ENCODE results near the gene MALT1. TPM values are rescaled to one million over a fixed set of nuclear protein-coding genes. Genes with fewer than 3 reads are reported as not detected.

MALT1 gene
- total RNA-seq, 3 donors from 2014 or later (not counting 1 experiment from before 2014, with no cell fraction given): 49.8 to 55.8 (median 54.5) TPM

- WGBS (ENCODE audit: insufficient coverage): 53% methylated on average over 3 of the region's 4 CpGs
- no peak for DNase-seq
- no peak overlapping the region for H3K27ac ChIP-seq (ENCODE audit: low read length)
- Mint-ChIP-seq H3K36me3 (no peaks in the 10 kb centered on the region), H3K9me3 (no peaks in the 10 kb centered on the region), H3K27ac (no peak overlapping the region), H3K4me1 (peaks cover 0 to 5% of the 10 kb centered on the region in 2 donors), H3K4me3 (no peak overlapping the region), H3K27me3 (ENCODE audit: low read depth in 2 of 2) (peaks cover 0 to 4% of the 10 kb centered on the region in 2 donors)
- no peaks in the 10 kb centered on the region for H3K4me1 ChIP-seq (ENCODE audit: control insufficient read depth, insufficient read depth, low read length)
- no peaks in the 10 kb centered on the region for H3K27me3 ChIP-seq (ENCODE audit: control insufficient read depth, insufficient read depth, low read length)
- no peak overlapping the region for H3K4me3 ChIP-seq (ENCODE audit: low read length)
- ATAC-seq: no peak
- H3K9me3 ChIP-seq (ENCODE audit: control insufficient read depth, insufficient read depth, low read length): no peaks in the 10 kb centered on the region
- intact Hi-C loops (cut with micrococcal nuclease): no loop called here
- TF ChIP-seq CTCF (IDR thresholded peaks at IDR 0.05): no peak
- H3K36me3 ChIP-seq (ENCODE audit: control insufficient read depth, insufficient read depth, low read length): no peaks in the 10 kb centered on the region
Measured at GRCh38 chr18:58635891-58636290, 35.4 kb upstream of the MALT1 start.

GRCh38 chr18:58637197-58637596 lies 34.1 kb upstream of the MALT1 start:
- Histone ChIP-seq H3K27ac (ENCODE audit: low read length) (no peak overlapping the region), H3K9me3 (ENCODE audit: control insufficient read depth, insufficient read depth, low read length) (no peaks in the 10 kb centered on the region), H3K36me3 (ENCODE audit: control insufficient read depth, insufficient read depth, low read length) (no peaks in the 10 kb centered on the region), H3K4me3 (ENCODE audit: low read length) (no peak overlapping the region), H3K27me3 (ENCODE audit: control insufficient read depth, insufficient read depth, low read length) (no peaks in the 10 kb centered on the region), H3K4me1 (ENCODE audit: control insufficient read depth, insufficient read depth, low read length) (no peaks in the 10 kb centered on the region)
- H3K36me3 Mint-ChIP-seq: no peaks in the 10 kb centered on the region
- no peak for DNase-seq
- no peak for ATAC-seq
- no peak for TF ChIP-seq CTCF (IDR thresholded peaks at IDR 0.05)
- H3K9me3 Mint-ChIP-seq: no peaks in the 10 kb centered on the region
- H3K27me3 Mint-ChIP-seq (ENCODE audit: low read depth in 2 of 2): peaks cover 0 to 4% of the 10 kb centered on the region in 2 donors
- intact Hi-C loops (cut with micrococcal nuclease): no loop called here
- H3K4me3 Mint-ChIP-seq: no peak overlapping the region
- H3K4me1 Mint-ChIP-seq: peaks cover 0 to 5% of the 10 kb centered on the region in 2 donors
- H3K27ac Mint-ChIP-seq: no peak overlapping the region
- 96% methylated on average over 6 of the region's 6 CpGs for WGBS (ENCODE audit: insufficient coverage)

- DNase-seq: no peak
- Mint-ChIP-seq H3K4me1 (peaks cover 0 to 5% of the 10 kb centered on the region in 2 donors), H3K36me3 (no peaks in the 10 kb centered on the region), H3K27me3 (ENCODE audit: low read depth in 2 of 2) (peaks cover 0 to 4% of the 10 kb centered on the region in 2 donors), H3K4me3 (no peak overlapping the region), H3K9me3 (no peaks in the 10 kb centered on the region), H3K27ac (no peak overlapping the region)
- Histone ChIP-seq H3K36me3 (ENCODE audit: control insufficient read depth, insufficient read depth, low read length) (no peaks in the 10 kb centered on the region), H3K9me3 (ENCODE audit: control insufficient read depth, insufficient read depth, low read length) (no peaks in the 10 kb centered on the region), H3K27ac (ENCODE audit: low read length) (no peak overlapping the region), H3K4me1 (ENCODE audit: control insufficient read depth, insufficient read depth, low read length) (no peaks in the 10 kb centered on the region), H3K27me3 (ENCODE audit: control insufficient read depth, insufficient read depth, low read length) (no peaks in the 10 kb centered on the region), H3K4me3 (ENCODE audit: low read length) (no peak overlapping the region)
- 88% methylated on average over 6 of the region's 6 CpGs for WGBS (ENCODE audit: insufficient coverage)
- no peak for ATAC-seq
- intact Hi-C loops (cut with micrococcal nuclease): no loop called here
- no peak for TF ChIP-seq CTCF (IDR thresholded peaks at IDR 0.05)
Measured at GRCh38 chr18:58637946-58638345, 33.3 kb upstream of the MALT1 start.

- H3K4me1 ChIP-seq (ENCODE audit: control insufficient read depth, insufficient read depth, low read length): no peaks in the 10 kb centered on the region
- Mint-ChIP-seq H3K27me3 (ENCODE audit: low read depth in 2 of 2) (peaks cover 0 to 4% of the 10 kb centered on the region in 2 donors), H3K27ac (no peak overlapping the region), H3K4me1 (peaks cover 0 to 5% of the 10 kb centered on the region in 2 donors), H3K4me3 (no peak overlapping the region), H3K36me3 (no peaks in the 10 kb centered on the region), H3K9me3 (no peaks in the 10 kb centered on the region)
- no peak overlapping the region for H3K4me3 ChIP-seq (ENCODE audit: low read length)
- TF ChIP-seq CTCF (IDR thresholded peaks at IDR 0.05): no peak
- intact Hi-C loops (cut with micrococcal nuclease): no loop called here
- no peak for DNase-seq
- H3K36me3 ChIP-seq (ENCODE audit: control insufficient read depth, insufficient read depth, low read length): no peaks in the 10 kb centered on the region
- WGBS (ENCODE audit: insufficient coverage): 49% methylated on average over 2 of the region's 2 CpGs
- H3K27ac ChIP-seq (ENCODE audit: low read length): no peak overlapping the region
- H3K9me3 ChIP-seq (ENCODE audit: control insufficient read depth, insufficient read depth, low read length): peaks cover 3% of the 10 kb centered on the region
- no peaks in the 10 kb centered on the region for H3K27me3 ChIP-seq (ENCODE audit: control insufficient read depth, insufficient read depth, low read length)
- no peak for ATAC-seq
Measured at GRCh38 chr18:58638441-58638840, 32.8 kb upstream of the MALT1 start.

Data from natural killer cell (primary cell).